AG09319 (cell line): ENCODE data around the gene CDK11B.

ENCODE experiments used
- DNase-seq: peaks from one replicate; pipeline ENCODE4 v3.0.0-alpha.2; 2010; ENCODE audit warnings: low read depth; ENCODE audit errors: extremely low read depth
- CTCF ChIP-seq: IDR thresholded peaks from 2 replicates; pipeline ENCODE4 v1.5.1; 2011; ENCODE audit warnings: low read depth, mild to moderate bottlenecking, inconsistent platforms, low read length, moderate library complexity

Gene CDK11B

GRCh38 chr1:1623631-1624442 lies 35.0 kb downstream of the CDK11B start:
- no peak for DNase-seq
- no peak for TF ChIP-seq CTCF

- no peak for TF ChIP-seq CTCF
Observed at GRCh38 chr1:1623181-1623630, 35.6 kb downstream of the CDK11B start.

GRCh38 chr1:1622788-1623094 lies 36.1 kb downstream of the CDK11B start:
- TF ChIP-seq CTCF: no peak
- no peak for DNase-seq

More at GRCh38 chr1:1623181-1623630, 35.6 kb downstream of the CDK11B start:
- DNase-seq: no peak

GRCh38 chr1:1622010-1622787 lies 36.6 kb downstream of the CDK11B start:
- DNase-seq: no peak
- no peak for TF ChIP-seq CTCF

GRCh38 chr1:1621173-1622009 lies 37.4 kb downstream of the CDK11B start:
- no peak for TF ChIP-seq CTCF
- no peak for DNase-seq

- TF ChIP-seq CTCF: no peak
- DNase-seq: no peak
Observed at GRCh38 chr1:1620433-1621139, 38.2 kb downstream of the CDK11B start.
